ENCODE results near the gene TMEM191C.
"Not testable (repeated sequence)": the region's sequence is repeated elsewhere in the genome, so short reads cannot be mapped to it uniquely, and the experiment has no call there.

The TMEM191C gene

GRCh38 chr22:21487723-21488122 lies 20.5 kb downstream of the TMEM191C start:
- DNase-seq = not testable (repeated sequence)

GRCh38 chr22:21489149-21489680 lies 22.0 kb downstream of the TMEM191C start:
- DNase-seq = not testable (repeated sequence)

GRCh38 chr22:21490556-21490955 lies 23.4 kb downstream of the TMEM191C start:
- not testable (repeated sequence) for DNase-seq

- not testable (repeated sequence) for DNase-seq
Measured at GRCh38 chr22:21492271-21492670, 25.1 kb downstream of the TMEM191C start.

GRCh38 chr22:21493789-21494782 lies 26.9 kb downstream of the TMEM191C start:
- not testable (repeated sequence) for DNase-seq

- DNase-seq = not testable (repeated sequence)
Measured at GRCh38 chr22:21497984-21498383, 30.8 kb downstream of the TMEM191C start.

- not testable (repeated sequence) for DNase-seq
Measured at GRCh38 chr22:21498489-21498888, 31.3 kb downstream of the TMEM191C start.

- DNase-seq = not testable (repeated sequence)
Measured at GRCh38 chr22:21499623-21500506, 32.7 kb downstream of the TMEM191C start.

GRCh38 chr22:21510397-21510796 lies 43.2 kb downstream of the TMEM191C start:
- DNase-seq = not testable (repeated sequence)

- DNase-seq = not testable (repeated sequence)
Measured at GRCh38 chr22:21512022-21512421, 44.8 kb downstream of the TMEM191C start.

GRCh38 chr22:21514117-21514516 lies 46.9 kb downstream of the TMEM191C start:
- DNase-seq = not testable (repeated sequence)

- not testable (repeated sequence) for DNase-seq
Measured at GRCh38 chr22:21515234-21515633, 48.0 kb downstream of the TMEM191C start.

GRCh38 chr22:21516522-21516921 lies 49.3 kb downstream of the TMEM191C start:
- not testable (repeated sequence) for DNase-seq

GRCh38 chr22:21516970-21517764 lies 50.0 kb downstream of the TMEM191C start:
- not testable (repeated sequence) for DNase-seq

Data from NCI-H2107 (cell line).